Panc1 (cell line): Measurements from ENCODE around the gene GRIA3. TPM values are rescaled to one million over a fixed set of nuclear protein-coding genes. Genes with fewer than 3 reads are reported as not detected.

ENCODE experiments used
- ATAC-seq: fragments of 200-7000 bp; cut with Tn5 transposase; 2 replicates; pipeline ENCODE4 v1.9.1; 2020; ENCODE audit warnings: mild to moderate bottlenecking, moderate library complexity
- BruUV-seq: library from RNA; stranded (reverse); fragments of 400-500 nt; replicated peaks from 2 replicates; lab custom pipeline; 2021; lab: Mats Ljungman, UMichigan
- CTCF ChIA-PET: fragments of 300-600 bp; sonication (Branson Sonifier 250); formaldehyde crosslinking; loops from one replicate; lab custom pipeline; 2022; ENCODE audit warnings: antibody characterized with exemption; lab: Charles Lee
- POLR2A ChIA-PET: fragments of 300-600 bp; sonication (Branson Sonifier 250); formaldehyde crosslinking; loops from one replicate; lab custom pipeline; 2022; ENCODE audit warnings: antibody characterized with exemption; lab: Charles Lee
- DNase-seq: peaks from one replicate; pipeline ENCODE4 v3.0.0-alpha.2; 2010; ENCODE audit warnings: low read depth, low spot score
- H3K27ac ChIP-seq: 2 replicates; pipeline ENCODE4 v1.5.1; 2011; ENCODE audit warnings: mild to moderate bottlenecking, low read length, inconsistent platforms
- H3K27me3 ChIP-seq: fragments of 200-500 bp; sonication (Bioruptor generic); 2 replicates; pipeline ENCODE4 v1.6.0; 2014; ENCODE audit warnings: low read length, inconsistent platforms; ENCODE audit not compliant: control insufficient read depth, insufficient read depth
- H3K36me3 ChIP-seq: fragments of 200-500 bp; sonication (Bioruptor generic); 2 replicates; pipeline ENCODE4 v1.5.1; 2014; ENCODE audit warnings: inconsistent platforms, mild to moderate bottlenecking, low read length, moderate library complexity; ENCODE audit not compliant: control insufficient read depth, insufficient read depth
- H3K4me1 ChIP-seq: 2 replicates; pipeline ENCODE4 v1.5.1; 2011; ENCODE audit warnings: inconsistent platforms, mild to moderate bottlenecking, low read length, moderate library complexity; ENCODE audit not compliant: control insufficient read depth, insufficient read depth
- H3K4me3 ChIP-seq, 2 experiments: 2 replicates each; pipeline ENCODE4 v1.5.1; 2011 to 2012; ENCODE audit warnings: low read depth in 2 of 2, low read length in 2 of 2, mild to moderate bottlenecking in 2 of 2, inconsistent platforms in 1 of 2, moderate library complexity in 1 of 2
- H3K9me3 ChIP-seq: fragments of 200-500 bp; sonication (Bioruptor generic); 2 replicates; pipeline ENCODE4 v1.5.1; 2014; ENCODE audit warnings: low read depth, mild to moderate bottlenecking, inconsistent platforms, low read length, moderate library complexity; ENCODE audit not compliant: control insufficient read depth, insufficient read depth
- POLR2AphosphoS5 ChIP-seq: IDR thresholded peaks from 2 replicates; pipeline ENCODE4 v1.6.1; 2012; ENCODE audit warnings: mild to moderate bottlenecking, low read depth, low read length, moderate library complexity
- SIN3A ChIP-seq: IDR thresholded peaks from 2 replicates; pipeline ENCODE4 v1.6.1; 2012; ENCODE audit warnings: low read depth, mild to moderate bottlenecking, low read length, moderate library complexity, borderline replicate concordance; ENCODE audit not compliant: insufficient read depth
- TCF7L2 ChIP-seq: IDR thresholded peaks from 2 replicates; pipeline ENCODE4 v1.6.1; 2011; ENCODE audit warnings: mild to moderate bottlenecking, low read depth, low read length, inconsistent platforms
- in situ Hi-C: cut with HindIII; loops from 2 replicates; pipeline ENCODE4 v1.10.0; 2016; ENCODE audit warnings: low sequenced_read_pairs, low pct_unique_long_range_greater_than_20kb
- intact Hi-C: fragments of 100-400 bp; cut with micrococcal nuclease; formaldehyde crosslinking; loops from one replicate; pipeline ENCODE4 v1.10.0; 2022; ENCODE audit not compliant: unreplicated experiment
- total RNA-seq: library from RNA; stranded (reverse); gene quantifications from one replicate; pipeline ENCODE4 v1.2.1, GENCODE V29; 2021; ENCODE audit not compliant: unreplicated experiment
- TF ChIP-seq, protein P1 (sequence below), 2 experiments: IDR thresholded peaks; 2 replicates each; pipeline ENCODE4 v1.6.1; 2011 to 2012; ENCODE audit warnings: low read depth in 2 of 2, control low read depth in 1 of 2, low read length in 1 of 2, mild to moderate bottlenecking in 1 of 2, moderate library complexity in 1 of 2; ENCODE audit not compliant: insufficient read depth in 1 of 2
- TF ChIP-seq, protein P2 (sequence below): fragments of 450-650 bp; IDR thresholded peaks from 2 replicates; pipeline ENCODE4 v1.5.1; 2017; ENCODE audit warnings: mild to moderate bottlenecking

GRIA3 gene
- total RNA-seq, 1 experiment from 2014 or later, result not detected

DNA sequence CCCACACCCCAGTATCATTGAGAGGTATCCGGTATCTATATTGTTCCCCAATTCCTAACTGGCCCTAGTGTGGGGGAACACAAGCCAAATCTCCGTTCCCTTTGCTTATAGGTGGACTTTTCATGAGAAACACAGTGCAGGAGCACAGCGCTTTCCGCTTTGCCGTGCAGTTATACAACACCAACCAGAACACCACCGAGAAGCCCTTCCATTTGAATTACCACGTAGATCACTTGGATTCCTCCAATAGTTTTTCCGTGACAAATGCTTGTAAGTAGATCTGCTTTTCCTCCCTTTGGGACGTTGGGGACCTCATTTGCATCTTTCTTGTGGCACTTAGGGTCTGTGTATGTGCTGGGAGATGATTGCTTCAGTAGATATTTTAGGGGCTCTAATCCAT lies 1.6 kb downstream of the GRIA3 start:
- H3K4me3 ChIP-seq, result no peak overlapping the region
- POLR2A ChIA-PET, result no interaction called here
- H3K27me3 ChIP-seq, result peaks cover 3% of the 10 kb centered on the region; the same call in 1 of the 2 replicates
- H3K9me3 ChIP-seq, result no peaks in the 10 kb centered on the region
- DNase-seq, result no peak
- BruUV-seq, result no TSS peak
- no peaks in the 10 kb centered on the region for H3K36me3 ChIP-seq
- H3K27ac ChIP-seq, result no peak overlapping the region
- ATAC-seq, result no peak
- CTCF ChIA-PET, result no interaction called here
- no peak for TF ChIP-seq TCF7L2
- TF ChIP-seq, protein P1, sequence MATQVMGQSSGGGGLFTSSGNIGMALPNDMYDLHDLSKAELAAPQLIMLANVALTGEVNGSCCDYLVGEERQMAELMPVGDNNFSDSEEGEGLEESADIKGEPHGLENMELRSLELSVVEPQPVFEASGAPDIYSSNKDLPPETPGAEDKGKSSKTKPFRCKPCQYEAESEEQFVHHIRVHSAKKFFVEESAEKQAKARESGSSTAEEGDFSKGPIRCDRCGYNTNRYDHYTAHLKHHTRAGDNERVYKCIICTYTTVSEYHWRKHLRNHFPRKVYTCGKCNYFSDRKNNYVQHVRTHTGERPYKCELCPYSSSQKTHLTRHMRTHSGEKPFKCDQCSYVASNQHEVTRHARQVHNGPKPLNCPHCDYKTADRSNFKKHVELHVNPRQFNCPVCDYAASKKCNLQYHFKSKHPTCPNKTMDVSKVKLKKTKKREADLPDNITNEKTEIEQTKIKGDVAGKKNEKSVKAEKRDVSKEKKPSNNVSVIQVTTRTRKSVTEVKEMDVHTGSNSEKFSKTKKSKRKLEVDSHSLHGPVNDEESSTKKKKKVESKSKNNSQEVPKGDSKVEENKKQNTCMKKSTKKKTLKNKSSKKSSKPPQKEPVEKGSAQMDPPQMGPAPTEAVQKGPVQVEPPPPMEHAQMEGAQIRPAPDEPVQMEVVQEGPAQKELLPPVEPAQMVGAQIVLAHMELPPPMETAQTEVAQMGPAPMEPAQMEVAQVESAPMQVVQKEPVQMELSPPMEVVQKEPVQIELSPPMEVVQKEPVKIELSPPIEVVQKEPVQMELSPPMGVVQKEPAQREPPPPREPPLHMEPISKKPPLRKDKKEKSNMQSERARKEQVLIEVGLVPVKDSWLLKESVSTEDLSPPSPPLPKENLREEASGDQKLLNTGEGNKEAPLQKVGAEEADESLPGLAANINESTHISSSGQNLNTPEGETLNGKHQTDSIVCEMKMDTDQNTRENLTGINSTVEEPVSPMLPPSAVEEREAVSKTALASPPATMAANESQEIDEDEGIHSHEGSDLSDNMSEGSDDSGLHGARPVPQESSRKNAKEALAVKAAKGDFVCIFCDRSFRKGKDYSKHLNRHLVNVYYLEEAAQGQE (IDR thresholded peaks at IDR 0.05; ENCODE audit: insufficient read depth in 1 of 2, low read depth in 2 of 2, low read length in 1 of 2), result no peak
- TF ChIP-seq SIN3A, result no peak
- TF ChIP-seq POLR2AphosphoS5, result no peak
- H3K4me1 ChIP-seq, result no peaks in the 10 kb centered on the region
- intact Hi-C loops (no loop called here), in situ Hi-C loops (no loop called here)

DNA sequence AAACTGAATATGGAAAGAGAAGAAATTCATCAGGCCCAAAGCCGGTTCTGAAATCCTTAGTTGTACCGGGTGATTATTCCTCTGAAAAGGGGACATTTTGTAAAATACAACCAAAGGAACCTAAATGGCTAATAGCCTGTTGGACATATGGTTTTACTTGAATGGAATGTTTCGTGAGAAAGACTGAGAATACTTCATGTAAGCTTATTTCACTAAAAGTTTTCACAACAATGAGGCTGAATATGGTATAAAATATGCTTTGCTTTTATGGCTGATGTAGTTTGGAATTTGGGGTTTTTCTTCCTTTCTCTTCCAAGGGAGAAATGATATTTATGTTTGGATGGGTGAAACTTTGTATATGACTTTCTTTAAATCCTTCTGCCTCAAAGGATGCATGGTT lies 2.7 kb downstream of the GRIA3 start:
- Histone ChIP-seq H3K27ac (no peak overlapping the region), H3K9me3 (no peaks in the 10 kb centered on the region), H3K4me1 (no peaks in the 10 kb centered on the region), H3K36me3 (no peaks in the 10 kb centered on the region), H3K27me3 (peaks cover 3% of the 10 kb centered on the region; the same call in 1 of the 2 replicates), H3K4me3 (no peak overlapping the region)
- ChIA-PET POLR2A (interaction anchor here (0.6 kb wide), 1 partner anchor 676 kb away, joined by 3 read pairs; no protein-coding TSS in a partner anchor), CTCF (no interaction called here)
- DNase-seq (no peak), ATAC-seq (no peak)
- TF ChIP-seq POLR2AphosphoS5, result no peak
- TF ChIP-seq, protein P2, sequence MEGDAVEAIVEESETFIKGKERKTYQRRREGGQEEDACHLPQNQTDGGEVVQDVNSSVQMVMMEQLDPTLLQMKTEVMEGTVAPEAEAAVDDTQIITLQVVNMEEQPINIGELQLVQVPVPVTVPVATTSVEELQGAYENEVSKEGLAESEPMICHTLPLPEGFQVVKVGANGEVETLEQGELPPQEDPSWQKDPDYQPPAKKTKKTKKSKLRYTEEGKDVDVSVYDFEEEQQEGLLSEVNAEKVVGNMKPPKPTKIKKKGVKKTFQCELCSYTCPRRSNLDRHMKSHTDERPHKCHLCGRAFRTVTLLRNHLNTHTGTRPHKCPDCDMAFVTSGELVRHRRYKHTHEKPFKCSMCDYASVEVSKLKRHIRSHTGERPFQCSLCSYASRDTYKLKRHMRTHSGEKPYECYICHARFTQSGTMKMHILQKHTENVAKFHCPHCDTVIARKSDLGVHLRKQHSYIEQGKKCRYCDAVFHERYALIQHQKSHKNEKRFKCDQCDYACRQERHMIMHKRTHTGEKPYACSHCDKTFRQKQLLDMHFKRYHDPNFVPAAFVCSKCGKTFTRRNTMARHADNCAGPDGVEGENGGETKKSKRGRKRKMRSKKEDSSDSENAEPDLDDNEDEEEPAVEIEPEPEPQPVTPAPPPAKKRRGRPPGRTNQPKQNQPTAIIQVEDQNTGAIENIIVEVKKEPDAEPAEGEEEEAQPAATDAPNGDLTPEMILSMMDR, result no peak
- no peak for TF ChIP-seq SIN3A
- TF ChIP-seq TCF7L2, result no peak
- TF ChIP-seq, protein P1 (IDR thresholded peaks at IDR 0.05; ENCODE audit: insufficient read depth in 1 of 2, low read depth in 2 of 2, low read length in 1 of 2), result no peak
- intact Hi-C loops (no loop called here), in situ Hi-C loops (no loop called here)
- BruUV-seq, result no TSS peak
